GM21526 (cell line): Measurements from ENCODE around the gene VARS2.
"Not testable (repeated sequence)": the region's sequence is repeated elsewhere in the genome, so short reads cannot be mapped to it uniquely, and the experiment has no call there.

Experiments
- ATAC-seq: cut with Tn5 transposase; IDR thresholded peaks from one replicate; pipeline ENCODE4 v1.9.1; 2021; ENCODE audit warnings: moderate library complexity; ENCODE audit not compliant: unreplicated experiment, low FRiP score

Gene VARS2

GRCh38 chr6:30922447-30922852 lies 8.4 kb downstream of the VARS2 start:
- ATAC-seq, result no peak

- not testable (repeated sequence) for ATAC-seq
Observed at GRCh38 chr6:30924040-30924627, 10.1 kb downstream of the VARS2 start.

GRCh38 chr6:30926644-30927043 lies 12.6 kb downstream of the VARS2 start:
- no peak for ATAC-seq

- not testable (repeated sequence) for ATAC-seq
Observed at GRCh38 chr6:30927080-30927479, 13.0 kb downstream of the VARS2 start.

- no peak for ATAC-seq
Observed at GRCh38 chr6:30928677-30929076, 14.6 kb downstream of the VARS2 start.

GRCh38 chr6:30930506-30930905 lies 16.5 kb downstream of the VARS2 start:
- no peak for ATAC-seq

- no peak for ATAC-seq
Observed at GRCh38 chr6:30931272-30931671, 17.2 kb downstream of the VARS2 start.

GRCh38 chr6:30931969-30932645 lies 18.1 kb downstream of the VARS2 start, which contains the start of gene SFTA2:
Gene SFTA2, minus strand, starts transcription at chr6:30932170. Its CDS starts 74 bp downstream, at chr6:30932096.
- ATAC-seq, result no peak

- ATAC-seq, result no peak
Observed at GRCh38 chr6:30932665-30933365, 18.8 kb downstream of the VARS2 start.

GRCh38 chr6:30935018-30935417 lies 21.0 kb downstream of the VARS2 start:
- no peak for ATAC-seq

- no peak for ATAC-seq
Observed at GRCh38 chr6:30937265-30937664, 23.2 kb downstream of the VARS2 start.

- ATAC-seq, result no peak
Observed at GRCh38 chr6:30938730-30939129, 24.7 kb downstream of the VARS2 start.

- no peak for ATAC-seq
Observed at GRCh38 chr6:30939473-30939872, 25.4 kb downstream of the VARS2 start.

- ATAC-seq, result no peak
Observed at GRCh38 chr6:30940361-30940986, 26.4 kb downstream of the VARS2 start, which contains the start of gene MUCL3. Gene MUCL3, plus strand, starts transcription at chr6:30940973. Its CDS starts 27 bp downstream, at chr6:30941000.

GRCh38 chr6:30942338-30943060 lies 28.5 kb downstream of the VARS2 start:
- no peak for ATAC-seq

- ATAC-seq, result no peak
Observed at GRCh38 chr6:30944051-30944450, 30.0 kb downstream of the VARS2 start.

- ATAC-seq, result no peak
Observed at GRCh38 chr6:30945281-30945680, 31.2 kb downstream of the VARS2 start.

- ATAC-seq, result no peak
Observed at GRCh38 chr6:30947231-30947630, 33.2 kb downstream of the VARS2 start.

GRCh38 chr6:30948811-30949210 lies 34.8 kb downstream of the VARS2 start:
- no peak for ATAC-seq

- ATAC-seq, result no peak
Observed at GRCh38 chr6:30951907-30952469, 38.0 kb downstream of the VARS2 start.
